Measurements from ENCODE around the gene ID1. TPM values are rescaled to one million over a fixed set of nuclear protein-coding genes. Genes with fewer than 3 reads are reported as not detected.

Gene ID1
- total RNA-seq, 1 experiment from 2014 or later: 360 TPM

DNA sequence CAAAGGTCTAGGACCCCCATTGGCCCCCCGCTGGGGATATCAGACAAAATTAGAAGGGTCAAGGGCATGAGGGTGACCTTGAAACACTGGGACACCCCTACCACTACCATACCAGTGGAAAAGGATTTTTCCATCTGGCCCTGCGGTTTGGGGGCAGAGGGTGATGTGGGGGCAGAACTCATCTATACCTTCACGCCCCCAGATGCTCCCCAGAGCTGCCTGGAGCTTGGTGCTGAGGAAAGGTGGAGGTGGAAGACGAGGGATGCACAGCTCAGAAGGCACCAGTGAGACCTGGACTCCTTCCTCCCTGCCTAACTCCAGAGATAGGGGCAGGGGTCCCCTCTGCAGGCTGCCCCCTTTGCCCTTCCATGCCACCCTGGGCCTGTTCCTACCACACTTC, 33.7 kb downstream of the ID1 start:
- Histone ChIP-seq H3K23me2 (ENCODE audit: insufficient read length, low read depth, low read length, poor library complexity, severe bottlenecking) (no peaks in the 10 kb centered on the region), H2BK15ac (ENCODE audit: low read depth, low read length) (no peak overlapping the region), H3K4me2 (ENCODE audit: insufficient read depth, insufficient read length, low read length) (no peak overlapping the region), H3K56ac (ENCODE audit: insufficient read length, low read depth, low read length) (no peak overlapping the region), H3K14ac (ENCODE audit: insufficient read depth, low read length) (no peak overlapping the region), H3K18ac (ENCODE audit: insufficient read length, low read depth, low read length) (no peak overlapping the region), H2BK120ac (ENCODE audit: low read depth, low read length, poor library complexity, severe bottlenecking) (no peak overlapping the region), H3T11ph (ENCODE audit: low read length) (no peak overlapping the region), H3K27me3 (ENCODE audit: insufficient read depth, low read length) (no peaks in the 10 kb centered on the region), H2AFZ (ENCODE audit: low read length) (no peak overlapping the region), H3K23ac (ENCODE audit: insufficient read length, low read depth, low read length) (no peak overlapping the region), H3K79me1 (ENCODE audit: insufficient read depth, low read depth, low read length, poor library complexity, severe bottlenecking) (no peaks in the 10 kb centered on the region), H4K91ac (ENCODE audit: insufficient read length, low read depth, low read length) (no peak overlapping the region), H2AK5ac (ENCODE audit: insufficient read length, low read length) (no peak overlapping the region), H2BK12ac (ENCODE audit: insufficient read length, low read depth, low read length) (no peak overlapping the region), H3K9ac (ENCODE audit: extremely low read depth, insufficient read length, low read length) (no peak overlapping the region), H4K20me1 (ENCODE audit: control insufficient read depth, insufficient read depth, insufficient read length) (no peaks in the 10 kb centered on the region), H2BK5ac (ENCODE audit: insufficient read length, low read length) (no peak overlapping the region), H2BK20ac (ENCODE audit: low read depth, low read length, poor library complexity, severe bottlenecking) (no peak overlapping the region), H3K79me2 (ENCODE audit: insufficient read depth, low read length) (no peaks in the 10 kb centered on the region), H3K9me3 (ENCODE audit: control insufficient read depth, low read depth, low read length) (no peaks in the 10 kb centered on the region), H3K27ac (ENCODE audit: insufficient read length, low read depth, low read length) (no peak overlapping the region), H3K4me1 (ENCODE audit: insufficient read depth, low read length) (no peaks in the 10 kb centered on the region), H4K5ac (ENCODE audit: insufficient read length, low read depth, low read length) (no peak overlapping the region), H4K8ac (replicated peaks; ENCODE audit: insufficient read length, low read depth, low read length) (no peak overlapping the region), H3K4ac (ENCODE audit: low read depth, low read length) (no peak overlapping the region)
- no CpG with 5 or more reads among the region's 4 CpGs for WGBS (ENCODE audit: extremely low coverage, insufficient read length, low lambda C conversion rate)
- no peak for DNase-seq
- H3K27ac Mint-ChIP-seq: no peak overlapping the region
- no peaks in the 10 kb centered on the region for H3K36me3 Mint-ChIP-seq (ENCODE audit: insufficient read depth in 1 of 3, low read depth in 3 of 3)
- H3K4me3 Mint-ChIP-seq: no peak overlapping the region
- no peak for TF ChIP-seq CTCF (conservative IDR thresholded peaks at IDR 0.05)
- no peaks in the 10 kb centered on the region for H3K9me3 Mint-ChIP-seq
- peaks cover 3 to 9% of the 10 kb centered on the region in 2 experiments; a peak in 3 of 4 replicates for H3K4me1 Mint-ChIP-seq
- H3K27me3 Mint-ChIP-seq (ENCODE audit: low read depth): peaks cover 8% of the 10 kb centered on the region
